HUDEP-2 (cell line): ENCODE results near the gene SAMD9L.
"Not testable (repeated sequence)": the region's sequence is repeated elsewhere in the genome, so short reads cannot be mapped to it uniquely, and the experiment has no call there.

Source experiments
- DNase-seq, 76 experiments: peaks; one replicate each; lab custom pipeline; 2025; ENCODE audit not compliant: unreplicated experiment in 76 of 76; lab: John Stamatoyannopoulos, UW

Gene SAMD9L

DNA sequence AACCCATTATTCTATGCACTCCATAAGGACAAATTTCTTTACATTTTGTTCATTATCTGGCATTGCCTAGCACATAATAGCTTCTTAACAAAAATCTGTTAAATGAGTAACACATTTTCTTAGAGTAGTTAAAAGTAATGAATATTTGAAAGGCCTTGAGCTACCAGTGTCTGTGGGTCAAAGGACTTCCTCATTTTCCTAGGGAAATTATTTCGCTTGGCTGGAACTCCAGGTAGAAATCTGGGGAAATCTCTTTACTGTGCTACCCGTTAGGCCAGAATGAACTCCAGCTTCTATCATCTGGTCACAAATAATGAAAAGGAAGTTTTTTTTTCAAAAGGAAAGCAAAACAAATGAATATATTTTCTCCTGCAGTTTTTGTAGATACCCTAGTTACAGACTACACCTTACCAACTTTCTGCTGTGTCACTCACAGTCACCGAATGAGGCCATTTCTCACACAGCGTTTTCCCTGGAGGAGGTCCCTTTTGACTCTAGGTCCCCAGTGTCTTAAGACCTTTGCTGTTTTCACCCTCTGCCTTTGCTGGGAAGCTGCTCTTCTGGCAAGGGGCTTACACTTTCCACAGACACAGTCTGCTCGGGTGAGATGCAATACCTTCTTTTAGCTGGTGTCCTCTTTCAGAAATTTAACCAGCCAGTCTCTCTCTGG lies 1.6 kb downstream of the SAMD9L start:
- no peak for DNase-seq

DNA sequence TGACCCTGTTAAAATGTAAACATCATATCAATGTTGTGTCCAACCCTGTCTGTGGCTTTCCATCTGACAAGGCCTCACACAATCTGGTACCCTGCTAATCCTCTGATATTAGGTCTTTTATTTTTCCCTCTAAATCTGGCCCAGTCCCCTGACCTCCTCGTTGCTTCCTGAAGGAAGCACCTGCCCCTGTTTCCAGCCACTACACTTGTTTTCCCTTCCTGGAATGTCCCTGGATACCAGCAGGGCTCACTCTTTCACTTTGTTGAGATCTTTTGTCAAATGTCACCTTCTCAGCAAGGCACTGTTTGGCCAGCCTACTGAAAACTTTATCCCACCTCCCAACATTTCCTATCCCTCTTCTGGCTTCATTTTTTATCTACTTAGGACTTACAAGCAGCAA lies 2.1 kb downstream of the SAMD9L start:
- DNase-seq = no peak

- DNase-seq = no peak
Observed at GRCh38 chr7:93145354-93145753, 2.8 kb downstream of the SAMD9L start.

DNA sequence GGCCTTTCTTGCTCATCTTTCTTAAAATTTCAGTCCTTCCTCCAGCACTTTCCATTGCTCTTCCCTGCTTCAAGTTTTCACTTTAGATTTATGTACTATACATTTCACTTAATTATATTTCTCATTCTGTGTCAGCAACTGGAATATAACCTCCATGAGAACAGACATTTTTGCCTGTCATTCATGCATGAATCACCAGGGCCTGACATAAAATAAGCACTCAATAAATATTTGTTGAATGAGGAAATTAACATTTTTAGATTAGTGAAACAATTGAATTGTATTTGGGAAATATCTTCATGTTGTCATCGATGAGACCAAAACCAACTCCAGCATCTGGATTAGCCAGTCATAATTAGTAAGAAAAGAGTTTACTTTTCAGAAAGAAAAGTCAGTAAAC lies 6.1 kb downstream of the SAMD9L start:
- no peak for DNase-seq

GRCh38 chr7:93140582-93141191 lies 7.5 kb downstream of the SAMD9L start:
- DNase-seq = no peak

DNA sequence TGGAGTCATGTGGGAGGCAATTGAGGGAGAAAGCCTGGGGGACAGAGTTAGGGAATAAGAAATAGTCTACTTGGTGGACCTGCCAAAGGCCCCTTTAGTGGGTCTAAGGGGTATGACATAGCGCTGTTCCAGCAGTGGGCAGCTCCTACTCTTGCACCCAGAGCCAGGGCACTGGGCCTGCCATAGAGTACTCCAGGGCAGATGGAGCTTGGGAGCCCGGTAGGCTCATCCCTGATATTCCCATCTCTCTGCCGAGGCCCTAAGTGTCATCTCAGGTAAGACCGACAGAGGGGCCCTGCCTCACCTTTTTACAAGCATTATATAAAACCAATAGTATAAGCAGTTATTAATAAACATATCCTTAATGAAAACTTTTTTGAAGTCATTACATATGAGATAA lies 9.6 kb downstream of the SAMD9L start:
- DNase-seq = no peak

DNA sequence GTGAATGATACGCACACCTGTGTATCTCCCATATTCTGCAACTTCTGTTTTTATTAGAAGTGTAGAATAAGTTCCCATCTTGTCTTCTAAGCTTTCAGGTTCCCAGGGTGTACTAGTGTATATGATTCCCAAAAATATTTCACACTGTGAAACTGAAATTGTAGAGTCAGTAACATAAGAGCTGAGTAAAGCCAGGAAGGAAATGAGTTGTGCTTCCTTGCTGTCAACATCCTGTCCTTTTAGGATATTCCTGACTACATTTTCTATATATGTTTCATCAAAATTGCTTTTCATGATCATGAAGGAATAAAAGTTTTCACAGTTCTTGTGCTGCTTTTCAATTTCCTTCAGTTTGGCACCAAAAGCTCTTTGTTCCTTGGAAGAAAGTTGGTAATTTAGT lies 15.2 kb downstream of the SAMD9L start:
- no peak for DNase-seq

GRCh38 chr7:93132216-93132615 lies 16.0 kb downstream of the SAMD9L start:
- no peak for DNase-seq

GRCh38 chr7:93126954-93127353 lies 21.2 kb downstream of the SAMD9L start:
- not testable (repeated sequence) for DNase-seq

GRCh38 chr7:93123532-93123931 lies 24.7 kb downstream of the SAMD9L start:
- DNase-seq = not testable (repeated sequence)

DNA sequence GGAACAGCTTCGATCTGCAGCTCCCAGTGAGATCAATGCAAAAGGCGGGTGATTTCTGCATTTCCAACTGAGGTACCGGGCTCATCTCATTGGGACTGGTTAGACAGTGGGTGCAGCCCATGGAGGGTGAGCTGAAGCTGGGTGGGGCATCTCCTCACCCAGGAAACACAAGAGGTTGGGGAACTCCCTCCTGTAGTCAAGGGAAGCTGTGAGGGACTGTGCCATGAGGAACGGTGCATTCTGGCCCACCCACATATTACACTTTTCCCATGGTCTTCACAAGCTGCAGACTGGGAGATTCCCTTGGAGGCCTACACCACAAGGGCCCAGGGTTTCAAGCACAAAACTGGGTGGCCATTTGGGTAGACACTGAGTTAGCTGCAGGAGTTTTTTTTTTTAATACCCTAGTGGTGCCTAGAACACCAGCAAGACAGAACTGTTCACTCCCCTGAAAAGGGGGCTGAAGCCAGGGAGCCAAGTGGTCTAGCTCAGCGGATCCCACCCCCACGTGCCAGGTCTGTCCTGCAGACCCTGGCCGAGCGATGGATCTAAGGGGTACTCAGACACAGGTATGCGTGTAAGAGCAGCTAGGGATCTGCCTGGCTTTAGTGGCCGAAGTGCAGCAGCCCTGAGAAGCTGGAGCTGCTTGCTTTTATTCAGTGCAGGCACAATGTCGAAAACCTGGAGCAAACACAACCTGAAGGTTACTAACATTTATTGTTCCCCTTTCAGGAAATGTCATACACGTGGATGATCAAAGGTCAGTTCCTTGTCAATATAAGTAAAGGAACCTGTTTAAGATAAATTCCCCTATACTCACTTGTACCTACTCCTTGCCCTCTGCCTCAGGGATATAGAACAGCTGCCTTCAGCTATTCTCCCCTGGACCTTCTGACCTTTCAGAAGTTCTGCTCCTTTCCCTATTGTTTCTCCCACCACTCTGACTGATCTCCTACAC lies 27.3 kb downstream of the SAMD9L start:
- DNase-seq = no peak

- DNase-seq = no peak
Observed at GRCh38 chr7:93119191-93119905, 28.8 kb downstream of the SAMD9L start.

DNA sequence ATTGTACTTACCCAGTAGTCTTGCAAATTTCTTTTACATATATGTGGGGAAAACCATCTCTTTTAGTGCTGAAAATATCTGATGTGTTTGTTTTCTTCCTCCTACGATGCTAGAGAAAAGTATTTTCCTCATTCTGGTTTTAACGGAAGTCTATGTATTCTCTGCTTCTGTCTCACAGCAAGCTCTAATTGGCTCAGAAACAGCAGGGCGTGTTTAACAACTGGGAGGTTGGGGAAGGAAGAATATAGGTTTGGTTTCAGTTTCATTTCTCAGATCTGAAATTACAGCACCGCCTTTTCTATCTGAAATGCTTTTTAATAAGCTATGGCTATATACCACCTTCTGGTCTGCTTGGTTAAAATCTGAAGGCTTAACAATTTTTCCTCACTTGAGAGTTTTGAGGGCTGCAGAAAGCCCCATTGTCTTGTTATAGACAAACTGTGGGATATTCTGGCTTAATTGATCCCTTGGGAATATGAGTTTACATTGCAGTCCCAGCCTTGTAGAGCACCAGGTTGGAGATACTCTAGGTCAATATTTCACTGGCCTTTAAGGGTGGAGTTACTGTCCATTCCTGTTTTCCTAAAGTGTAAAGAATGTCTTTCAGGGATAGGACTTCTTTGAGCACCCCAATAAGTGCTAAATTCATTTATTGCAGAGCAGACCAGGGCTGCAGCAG lies 30.2 kb downstream of the SAMD9L start, which contains the start of gene SAMD9:
SAMD9 (minus strand) TSS at position 128 of the 679 bp plus-strand sequence. CDS start 11,882 bp downstream, outside the sequence.
- peak in 60 of 76 experiments; percentile 2 to 77 (median 42) for DNase-seq

DNA sequence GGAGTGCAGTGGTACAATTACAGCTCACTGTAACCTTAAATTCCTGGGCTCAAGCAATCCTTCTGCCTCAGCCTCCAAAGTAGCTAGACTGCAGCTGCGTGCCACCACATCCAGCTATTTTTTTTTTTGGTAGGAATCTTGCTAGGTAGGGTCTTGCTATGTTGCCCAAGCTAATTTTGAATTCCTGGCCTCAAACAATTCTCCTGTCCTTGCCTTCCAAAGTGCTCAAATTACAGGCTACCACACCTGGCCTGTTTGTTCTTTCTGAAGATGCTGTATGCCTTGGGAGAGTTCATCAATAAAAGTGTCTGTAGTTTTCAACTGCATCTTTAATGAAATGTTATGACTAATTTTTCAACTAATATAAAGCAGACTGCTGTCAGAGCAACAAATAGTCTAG lies 30.9 kb downstream of the SAMD9L start:
- no peak for DNase-seq

- DNase-seq = peak in 6 of 76 experiments; percentile 6 to 18 (median 14)
Observed at GRCh38 chr7:93115796-93116195, 32.4 kb downstream of the SAMD9L start.

DNA sequence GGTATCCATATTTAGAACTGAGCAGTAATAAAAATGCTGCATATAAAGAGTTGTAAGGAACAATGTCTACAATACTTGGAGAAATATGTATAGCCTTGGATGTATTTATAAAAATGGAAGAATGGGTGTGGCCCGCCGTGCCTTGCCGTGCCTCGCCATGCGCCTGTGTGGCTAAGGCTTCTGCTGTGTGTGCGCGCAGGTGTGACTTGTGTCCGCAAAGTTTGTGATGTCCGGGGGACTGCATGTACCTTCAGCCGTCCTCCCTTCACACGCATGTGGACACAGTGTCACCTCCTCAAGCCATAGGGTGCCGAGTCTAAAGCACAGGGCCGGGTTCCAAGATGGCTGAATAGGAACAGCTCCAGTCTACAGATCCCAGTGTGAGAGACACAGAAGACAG lies 40.2 kb downstream of the SAMD9L start:
- no peak for DNase-seq

DNA sequence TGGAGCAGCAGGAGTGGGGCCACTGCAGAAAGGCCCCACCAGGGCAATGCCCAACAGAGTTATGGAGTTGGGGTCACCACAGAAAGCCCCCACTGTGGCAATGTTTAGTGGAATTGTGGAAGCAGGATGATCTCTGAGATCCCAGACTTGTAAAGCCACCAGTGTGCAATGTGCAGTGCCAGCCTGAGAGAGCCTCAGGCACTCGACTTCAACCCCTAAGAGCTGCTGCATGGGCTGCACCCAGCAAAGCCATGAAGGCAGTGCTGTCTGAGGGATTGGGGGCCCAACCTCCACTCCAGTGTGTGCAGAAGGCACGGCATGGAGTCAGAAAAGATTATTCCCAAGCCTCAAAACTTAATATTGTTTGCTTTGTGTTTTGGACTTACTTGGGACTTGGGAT lies 50.8 kb downstream of the SAMD9L start:
- DNase-seq = no peak

GRCh38 chr7:93092757-93093370 lies 55.3 kb downstream of the SAMD9L start:
- peak in 14 of 76 experiments; percentile 5 to 39 (median 13) for DNase-seq
